HCT116 (cell line): Measurements from ENCODE around the gene LRSAM1. TPM values are rescaled to one million over a fixed set of nuclear protein-coding genes. Genes with fewer than 3 reads are reported as not detected.

ENCODE experiments used
- ATAC-seq: fragments of 200-7000 bp; cut with Tn5 transposase; 2 replicates; pipeline ENCODE4 v1.9.1; 2020; ENCODE audit warnings: mild to moderate bottlenecking, moderate library complexity
- BruUV-seq: library from RNA; stranded (reverse); fragments of 400-500 nt; replicated peaks from 2 replicates; lab custom pipeline; 2021; lab: Mats Ljungman, UMichigan
- CTCF ChIA-PET: fragments of 300-600 bp; sonication (Branson Sonifier 250); formaldehyde crosslinking; loops from one replicate; lab custom pipeline; 2021; ENCODE audit warnings: antibody characterized with exemption; lab: Charles Lee
- POLR2A ChIA-PET: fragments of 300-600, 350-600 bp; sonication (Branson Sonifier 250); formaldehyde crosslinking; loops from one replicate; lab custom pipeline; 2021; ENCODE audit warnings: antibody characterized with exemption; lab: Charles Lee
- RAD21 ChIA-PET, 2 experiments: fragments of 300-600 bp; sonication (Branson Sonifier 250); formaldehyde crosslinking; loops; one replicate each; lab custom pipeline; 2023; ENCODE audit warnings: low total read pairs in 2 of 2; ENCODE audit not compliant: uncharacterized antibody in 2 of 2, unreplicated experiment in 2 of 2, low non-redundant PET in 1 of 2; lab: Charles Lee
- DNase-seq: peaks from one replicate; pipeline ENCODE4 v3.0.0-alpha.2; 2010; ENCODE audit warnings: low read depth, low spot score
- H2AFZ ChIP-seq: fragments of 200-600 bp; shearing (Covaris generic), sonication (generic); 2 replicates; pipeline ENCODE4 v1.6.1; 2017; ENCODE audit warnings: low read depth, mixed run types, mixed read lengths, antibody characterized with exemption, low read length; ENCODE audit not compliant: poor library complexity, severe bottlenecking
- H3K27ac ChIP-seq: 2 replicates; pipeline ENCODE4 v1.5.1; 2012; ENCODE audit warnings: low read depth, low read length
- H3K27me3 ChIP-seq: fragments of 200-600 bp; sonication (generic); 2 replicates; pipeline ENCODE4 v1.6.1; 2016; ENCODE audit warnings: mixed run types, low read length, mixed read lengths; ENCODE audit not compliant: insufficient read depth
- H3K36me3 ChIP-seq, 2 experiments: fragments of 200-500 bp in 1 of 2; fragments of 200-600 bp in 1 of 2; sonication (Bioruptor generic) in 1 of 2; sonication (generic) in 1 of 2; 2 replicates each; pipeline versions ENCODE4 v1.5.1 to v1.6.1; 2014 to 2016; ENCODE audit warnings: low read length in 2 of 2, inconsistent platforms in 1 of 2, mixed read lengths in 1 of 2, mixed run types in 1 of 2; ENCODE audit not compliant: insufficient read depth in 2 of 2, control insufficient read depth in 1 of 2
- H3K4me1 ChIP-seq, 2 experiments: fragments of 200-600 bp in 1 of 2; sonication (generic) in 1 of 2; 2 replicates each; pipeline versions ENCODE4 v1.5.1 to v1.6.1; 2012 to 2017; ENCODE audit warnings: low read length in 2 of 2, inconsistent platforms in 1 of 2, mild to moderate bottlenecking in 1 of 2, mixed read lengths in 1 of 2, mixed run types in 1 of 2, moderate library complexity in 1 of 2; ENCODE audit not compliant: insufficient read depth in 2 of 2, control insufficient read depth in 1 of 2
- H3K4me2 ChIP-seq: fragments of 200-600 bp; sonication (generic); 2 replicates; pipeline ENCODE4 v1.6.1; 2017; ENCODE audit warnings: mixed run types, low read length, mixed read lengths
- H3K4me3 ChIP-seq, 2 experiments: fragments of 200-600 bp in 1 of 2; sonication (generic) in 1 of 2; replicated peaks in 1 of 2; 2 replicates each; pipeline ENCODE4 v1.5.1; 2011 to 2016; ENCODE audit warnings: low read length in 2 of 2, control low read depth in 1 of 2, low read depth in 1 of 2, mild to moderate bottlenecking in 1 of 2, mixed read lengths in 1 of 2, mixed run types in 1 of 2
- H3K79me2 ChIP-seq: fragments of 200-600 bp; sonication (generic); 2 replicates; pipeline ENCODE4 v1.6.1; 2017; ENCODE audit warnings: mild to moderate bottlenecking, mixed run types, low read length, moderate library complexity, mixed read lengths; ENCODE audit not compliant: insufficient read depth
- H3K9ac ChIP-seq: fragments of 200-600 bp; sonication (generic); 2 replicates; pipeline ENCODE4 v1.6.1; 2016; ENCODE audit warnings: low read length, mixed read lengths
- H3K9me2 ChIP-seq: fragments of 200-600 bp; sonication (generic), shearing (Covaris generic); 2 replicates; pipeline ENCODE4 v1.6.1; 2017; ENCODE audit warnings: mixed run types, mild to moderate bottlenecking, moderate library complexity; ENCODE audit not compliant: insufficient read depth
- H3K9me3 ChIP-seq, 2 experiments: fragments of 200-500 bp in 1 of 2; fragments of 200-600 bp in 1 of 2; sonication (Bioruptor generic) in 1 of 2; sonication (generic) in 1 of 2; 2 replicates each; pipeline ENCODE4 v1.6.1; 2014 to 2017; ENCODE audit warnings: low read length in 2 of 2, mixed read lengths in 2 of 2, inconsistent platforms in 1 of 2, low read depth in 1 of 2, mild to moderate bottlenecking in 1 of 2, mixed run types in 1 of 2, moderate library complexity in 1 of 2; ENCODE audit not compliant: control insufficient read depth in 1 of 2, insufficient read depth in 1 of 2
- H4K20me1 ChIP-seq: fragments of 200-600 bp; sonication (generic), shearing (Covaris generic); 2 replicates; pipeline ENCODE4 v1.6.1; 2017; ENCODE audit warnings: mixed run types, mild to moderate bottlenecking, moderate library complexity; ENCODE audit not compliant: insufficient read depth
- ATF3 ChIP-seq: IDR thresholded peaks from 2 replicates; pipeline ENCODE4 v1.6.1; 2012
- CBX3 ChIP-seq: IDR thresholded peaks from 2 replicates; pipeline ENCODE4 v1.6.1; 2012; ENCODE audit warnings: low read depth
- CEBPB ChIP-seq: IDR thresholded peaks from 2 replicates; pipeline ENCODE4 v1.6.1; 2012; ENCODE audit warnings: low read depth
- EGR1 ChIP-seq: IDR thresholded peaks from 2 replicates; pipeline ENCODE4 v1.6.1; 2012; ENCODE audit warnings: low read depth
- ELF1 ChIP-seq: IDR thresholded peaks from 2 replicates; pipeline ENCODE4 v1.6.1; 2012; ENCODE audit warnings: low read depth, borderline replicate concordance
- EZH2 ChIP-seq: fragments of 200-600 bp; sonication (generic); IDR thresholded peaks from 2 replicates; pipeline ENCODE4 v1.6.1; 2017; ENCODE audit warnings: antibody characterized with exemption, mixed run types
- EZH2phosphoT487 ChIP-seq: fragments of 200-600 bp; IDR thresholded peaks from 2 replicates; pipeline ENCODE4 v1.6.1; 2018; ENCODE audit warnings: antibody characterized with exemption, borderline replicate concordance
- JUND ChIP-seq: IDR thresholded peaks from 2 replicates; pipeline ENCODE4 v1.6.1; 2012
- MAX ChIP-seq: IDR thresholded peaks from 2 replicates; pipeline ENCODE4 v1.6.1; 2012
- POLR2A ChIP-seq: IDR thresholded peaks from 2 replicates; pipeline ENCODE4 v1.7.0; 2011; ENCODE audit warnings: borderline replicate concordance; ENCODE audit not compliant: insufficient read depth, insufficient read length; ENCODE audit errors: extremely low read depth
- POLR2AphosphoS5 ChIP-seq: IDR thresholded peaks from 2 replicates; pipeline ENCODE4 v1.6.1; 2011; ENCODE audit warnings: mild to moderate bottlenecking, low read depth, low read length, moderate library complexity
- SIN3A ChIP-seq: IDR thresholded peaks from 2 replicates; pipeline ENCODE4 v1.6.1; 2012; ENCODE audit warnings: low read depth
- SP1 ChIP-seq: IDR thresholded peaks from 2 replicates; pipeline ENCODE4 v1.6.1; 2012; ENCODE audit warnings: low read depth
- SRF ChIP-seq: IDR thresholded peaks from 2 replicates; pipeline ENCODE4 v1.6.1; 2012; ENCODE audit warnings: low read depth
- TCF7L2 ChIP-seq: IDR thresholded peaks from 2 replicates; pipeline ENCODE4 v1.7.0; 2011; ENCODE audit warnings: borderline replicate concordance, inconsistent platforms; ENCODE audit not compliant: insufficient read depth, insufficient read length; ENCODE audit errors: extremely low read depth
- ZFX ChIP-seq: fragments of 450-650 bp; IDR thresholded peaks from 2 replicates; pipeline ENCODE4 v1.6.1; 2017
- ZNF274 ChIP-seq: fragments of 200-500 bp; sonication (Bioruptor generic); IDR thresholded peaks from 2 replicates; pipeline ENCODE4 v1.6.1; 2014; ENCODE audit warnings: mild to moderate bottlenecking, low read depth, low read length, inconsistent platforms
- intact Hi-C: fragments of 100-400 bp; cut with micrococcal nuclease; formaldehyde crosslinking; loops from 2 replicates; pipeline ENCODE4 v1.10.0; 2022
- total RNA-seq: library from RNA; stranded (reverse); gene quantifications from one replicate; pipeline ENCODE4 v1.2.1, GENCODE V29; 2021; ENCODE audit not compliant: unreplicated experiment
- TF ChIP-seq, protein P1 (sequence below): IDR thresholded peaks from 2 replicates; pipeline ENCODE4 v1.6.1; 2012; ENCODE audit warnings: low read depth
- TF ChIP-seq, protein P2 (sequence below), 3 experiments: fragments of 200-600 bp in 1 of 3; sonication (generic) in 1 of 3; IDR thresholded peaks in 2 of 3; conservative IDR thresholded peaks in 1 of 3; 2 replicates each; pipeline ENCODE4 v1.5.1; 2012 to 2017; ENCODE audit warnings: low read depth in 2 of 3, low read length in 2 of 3, antibody characterized with exemption in 1 of 3, borderline replicate concordance in 1 of 3, control low read depth in 1 of 3, mild to moderate bottlenecking in 1 of 3, mixed read lengths in 1 of 3, mixed run types in 1 of 3, moderate library complexity in 1 of 3; ENCODE audit not compliant: insufficient read depth in 1 of 3

The LRSAM1 gene
- total RNA-seq, 1 experiment from 2014 or later: 25.9 TPM

DNA sequence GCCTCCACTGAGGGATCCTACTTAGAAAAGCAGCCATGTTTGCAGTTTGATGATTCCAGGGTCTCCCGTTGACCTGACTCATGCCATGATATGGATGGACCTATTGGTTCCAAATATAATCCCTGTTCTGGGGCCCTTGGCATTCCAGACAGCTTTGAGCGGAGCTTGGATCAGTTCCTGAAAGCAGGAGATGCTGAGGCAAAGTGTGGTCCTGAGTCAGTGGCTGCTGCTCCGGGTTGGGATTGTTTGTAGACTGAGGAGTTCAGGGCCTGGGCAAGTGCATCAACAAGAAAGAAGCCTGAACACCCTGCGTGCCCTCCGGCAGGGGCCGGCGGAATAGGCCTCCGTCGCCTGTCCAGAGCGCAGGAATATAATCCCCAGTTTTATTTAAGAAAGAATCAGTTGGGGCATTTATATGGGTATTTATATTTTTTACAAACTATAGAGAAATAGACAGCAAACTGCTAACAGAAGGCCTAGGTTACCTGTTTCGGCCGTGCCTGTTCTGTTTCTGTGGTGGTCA is 50.6 kb downstream of the LRSAM1 start:
- DNase-seq (no peak), ATAC-seq (no peak)
- Histone ChIP-seq H2AFZ (no peak overlapping the region), H3K9me2 (no peaks in the 10 kb centered on the region), H3K4me2 (no peak overlapping the region), H3K4me3 (no peak overlapping the region), H3K27me3 (no peaks in the 10 kb centered on the region), H3K4me1 (peaks cover 0 to 4% of the 10 kb centered on the region in 2 experiments; a peak in 1 of 4 replicates), H3K27ac (no peak overlapping the region), H4K20me1 (no peaks in the 10 kb centered on the region), H3K9ac (no peak overlapping the region), H3K9me3 (no peaks in the 10 kb centered on the region), H3K79me2 (no peaks in the 10 kb centered on the region), H3K36me3 (peaks cover 0 to 15% of the 10 kb centered on the region in 2 experiments; a peak in 2 of 4 replicates)
- TF ChIP-seq JUND: no peak
- TF ChIP-seq SRF: no peak
- TF ChIP-seq MAX: no peak
- TF ChIP-seq POLR2A: no peak
- TF ChIP-seq EZH2phosphoT487: no peak
- TF ChIP-seq ZNF274: no peak
- TF ChIP-seq ZFX: no peak
- no peak for TF ChIP-seq SIN3A
- no peak for TF ChIP-seq CEBPB
- TF ChIP-seq SP1: no peak
- no peak for TF ChIP-seq EGR1
- no peak for TF ChIP-seq TCF7L2
- TF ChIP-seq, protein P1, sequence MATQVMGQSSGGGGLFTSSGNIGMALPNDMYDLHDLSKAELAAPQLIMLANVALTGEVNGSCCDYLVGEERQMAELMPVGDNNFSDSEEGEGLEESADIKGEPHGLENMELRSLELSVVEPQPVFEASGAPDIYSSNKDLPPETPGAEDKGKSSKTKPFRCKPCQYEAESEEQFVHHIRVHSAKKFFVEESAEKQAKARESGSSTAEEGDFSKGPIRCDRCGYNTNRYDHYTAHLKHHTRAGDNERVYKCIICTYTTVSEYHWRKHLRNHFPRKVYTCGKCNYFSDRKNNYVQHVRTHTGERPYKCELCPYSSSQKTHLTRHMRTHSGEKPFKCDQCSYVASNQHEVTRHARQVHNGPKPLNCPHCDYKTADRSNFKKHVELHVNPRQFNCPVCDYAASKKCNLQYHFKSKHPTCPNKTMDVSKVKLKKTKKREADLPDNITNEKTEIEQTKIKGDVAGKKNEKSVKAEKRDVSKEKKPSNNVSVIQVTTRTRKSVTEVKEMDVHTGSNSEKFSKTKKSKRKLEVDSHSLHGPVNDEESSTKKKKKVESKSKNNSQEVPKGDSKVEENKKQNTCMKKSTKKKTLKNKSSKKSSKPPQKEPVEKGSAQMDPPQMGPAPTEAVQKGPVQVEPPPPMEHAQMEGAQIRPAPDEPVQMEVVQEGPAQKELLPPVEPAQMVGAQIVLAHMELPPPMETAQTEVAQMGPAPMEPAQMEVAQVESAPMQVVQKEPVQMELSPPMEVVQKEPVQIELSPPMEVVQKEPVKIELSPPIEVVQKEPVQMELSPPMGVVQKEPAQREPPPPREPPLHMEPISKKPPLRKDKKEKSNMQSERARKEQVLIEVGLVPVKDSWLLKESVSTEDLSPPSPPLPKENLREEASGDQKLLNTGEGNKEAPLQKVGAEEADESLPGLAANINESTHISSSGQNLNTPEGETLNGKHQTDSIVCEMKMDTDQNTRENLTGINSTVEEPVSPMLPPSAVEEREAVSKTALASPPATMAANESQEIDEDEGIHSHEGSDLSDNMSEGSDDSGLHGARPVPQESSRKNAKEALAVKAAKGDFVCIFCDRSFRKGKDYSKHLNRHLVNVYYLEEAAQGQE: no peak
- no peak for TF ChIP-seq POLR2AphosphoS5
- TF ChIP-seq, protein P2, sequence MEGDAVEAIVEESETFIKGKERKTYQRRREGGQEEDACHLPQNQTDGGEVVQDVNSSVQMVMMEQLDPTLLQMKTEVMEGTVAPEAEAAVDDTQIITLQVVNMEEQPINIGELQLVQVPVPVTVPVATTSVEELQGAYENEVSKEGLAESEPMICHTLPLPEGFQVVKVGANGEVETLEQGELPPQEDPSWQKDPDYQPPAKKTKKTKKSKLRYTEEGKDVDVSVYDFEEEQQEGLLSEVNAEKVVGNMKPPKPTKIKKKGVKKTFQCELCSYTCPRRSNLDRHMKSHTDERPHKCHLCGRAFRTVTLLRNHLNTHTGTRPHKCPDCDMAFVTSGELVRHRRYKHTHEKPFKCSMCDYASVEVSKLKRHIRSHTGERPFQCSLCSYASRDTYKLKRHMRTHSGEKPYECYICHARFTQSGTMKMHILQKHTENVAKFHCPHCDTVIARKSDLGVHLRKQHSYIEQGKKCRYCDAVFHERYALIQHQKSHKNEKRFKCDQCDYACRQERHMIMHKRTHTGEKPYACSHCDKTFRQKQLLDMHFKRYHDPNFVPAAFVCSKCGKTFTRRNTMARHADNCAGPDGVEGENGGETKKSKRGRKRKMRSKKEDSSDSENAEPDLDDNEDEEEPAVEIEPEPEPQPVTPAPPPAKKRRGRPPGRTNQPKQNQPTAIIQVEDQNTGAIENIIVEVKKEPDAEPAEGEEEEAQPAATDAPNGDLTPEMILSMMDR (IDR thresholded peaks at IDR 0.05 in 2 of 3, conservative IDR thresholded peaks at IDR 0.05 in 1 of 3; ENCODE audit: borderline replicate concordance in 1 of 3, insufficient read depth in 1 of 3, low read depth in 2 of 3, low read length in 2 of 3): no peak
- no peak for TF ChIP-seq ELF1
- TF ChIP-seq CBX3: no peak
- TF ChIP-seq EZH2: no peak
- no peak for TF ChIP-seq ATF3
- RAD21 ChIA-PET: no interaction called here
- intact Hi-C loops: no loop called here
- POLR2A ChIA-PET: no interaction called here
- CTCF ChIA-PET: interaction anchor here (1.3 to 3.6 kb wide), 2 partner anchors 77 to 84 kb away, joined by 3 to 22 read pairs; no protein-coding TSS in a partner anchor
- BruUV-seq: no TSS peak
